ENCODE measurements around the gene EEPD1.

The EEPD1 gene

GRCh38 chr7:36279926-36280315 lies 126.9 kb downstream of the EEPD1 start:
- H3K27ac ChIP-seq = no peak overlapping the region

GRCh38 chr7:36280840-36281812 lies 128.1 kb downstream of the EEPD1 start:
- Histone ChIP-seq H3K4me3 (ENCODE audit: low read depth, low read length) (peak overlapping the region; percentile 35), H3K27ac (peak overlapping the region; percentile 77), H3K27me3 (replicated peaks) (no peaks in the 10 kb centered on the region), H3K36me3 (replicated peaks) (no peaks in the 10 kb centered on the region)
- peak; percentile 23 for TF ChIP-seq CTCF (IDR thresholded peaks at IDR 0.05; ENCODE audit: low read depth, low read length, missing control alignments)
- peak; percentile 88 for DNase-seq
- in situ Hi-C loops (cut with HindIII; ENCODE audit: low pct_ligation_motif_present, low sequenced_read_pairs) = no loop called here

More at GRCh38 chr7:36279926-36280315, 126.9 kb downstream of the EEPD1 start:
- Histone ChIP-seq H3K36me3 (replicated peaks) (no peaks in the 10 kb centered on the region), H3K27me3 (replicated peaks) (no peaks in the 10 kb centered on the region), H3K4me3 (ENCODE audit: low read depth, low read length) (no peak overlapping the region)
- TF ChIP-seq CTCF (IDR thresholded peaks at IDR 0.05; ENCODE audit: low read depth, low read length, missing control alignments) = no peak
- DNase-seq = no peak
- in situ Hi-C loops (cut with HindIII; ENCODE audit: low pct_ligation_motif_present, low sequenced_read_pairs) = no loop called here

- no peak overlapping the region for H3K4me3 ChIP-seq (ENCODE audit: low read depth, low read length)
Measured at GRCh38 chr7:36281945-36282717, 129.1 kb downstream of the EEPD1 start.

GRCh38 chr7:36283181-36283580 lies 130.1 kb downstream of the EEPD1 start:
- Histone ChIP-seq H3K4me3 (ENCODE audit: low read depth, low read length) (no peak overlapping the region), H3K27ac (no peak overlapping the region)
- in situ Hi-C loops (cut with HindIII; ENCODE audit: low pct_ligation_motif_present, low sequenced_read_pairs) = no loop called here

More at GRCh38 chr7:36281945-36282717, 129.1 kb downstream of the EEPD1 start:
- Histone ChIP-seq H3K36me3 (replicated peaks) (no peaks in the 10 kb centered on the region), H3K27me3 (replicated peaks) (no peaks in the 10 kb centered on the region), H3K27ac (peak overlapping the region; percentile 77)
- TF ChIP-seq CTCF (IDR thresholded peaks at IDR 0.05; ENCODE audit: low read depth, low read length, missing control alignments) = no peak
- in situ Hi-C loops (cut with HindIII; ENCODE audit: low pct_ligation_motif_present, low sequenced_read_pairs) = no loop called here
- DNase-seq = peak; percentile 42

GRCh38 chr7:36283711-36284130 lies 130.7 kb downstream of the EEPD1 start:
- H3K4me3 ChIP-seq (ENCODE audit: low read depth, low read length) = no peak overlapping the region
- in situ Hi-C loops (cut with HindIII; ENCODE audit: low pct_ligation_motif_present, low sequenced_read_pairs) = no loop called here
- no peak for TF ChIP-seq CTCF (IDR thresholded peaks at IDR 0.05; ENCODE audit: low read depth, low read length, missing control alignments)
- no peaks in the 10 kb centered on the region for H3K36me3 ChIP-seq (replicated peaks)
- no peak for DNase-seq
- no peak overlapping the region for H3K27ac ChIP-seq
- no peaks in the 10 kb centered on the region for H3K27me3 ChIP-seq (replicated peaks)

More at GRCh38 chr7:36283181-36283580, 130.1 kb downstream of the EEPD1 start:
- no peak for DNase-seq
- H3K36me3 ChIP-seq (replicated peaks) = no peaks in the 10 kb centered on the region
- H3K27me3 ChIP-seq (replicated peaks) = no peaks in the 10 kb centered on the region
- no peak for TF ChIP-seq CTCF (IDR thresholded peaks at IDR 0.05; ENCODE audit: low read depth, low read length, missing control alignments)

Data from brain microvascular endothelial cell (primary cell).